Natural killer cell (primary cell): ENCODE data around the gene TCF7L2. TPM values are rescaled to one million over a fixed set of nuclear protein-coding genes. Genes with fewer than 3 reads are reported as not detected.

Experiments
- ATAC-seq, 3 donors: fragments of 150-1000 bp in 2 of 3; fragments of 200-7000 bp in 1 of 3; cut with Tn5 transposase; 1 replicate in 1 of 3; 2 replicates in 2 of 3; pipeline ENCODE4 v1.10.0; 2021; ENCODE audit warnings: mild to moderate bottlenecking in 2 of 3, moderate library complexity in 2 of 3
- DNase-seq, 2 donors: peaks; one replicate each; pipeline versions ENCODE4 v3.0.0 to v3.0.0-alpha.2; 2013 to 2021; ENCODE audit warnings: mixed read lengths in 1 of 2
- H3K27ac ChIP-seq: one replicate; pipeline ENCODE4 v1.5.1; 2013; ENCODE audit warnings: mild to moderate bottlenecking, low read length
- H3K27me3 ChIP-seq: one replicate; pipeline ENCODE4 v1.6.1; 2013; ENCODE audit warnings: low read length; ENCODE audit not compliant: control insufficient read depth, insufficient read depth
- H3K36me3 ChIP-seq: one replicate; pipeline ENCODE4 v1.6.1; 2013; ENCODE audit warnings: low read length; ENCODE audit not compliant: control insufficient read depth, insufficient read depth
- H3K4me1 ChIP-seq: one replicate; pipeline ENCODE4 v1.6.1; 2013; ENCODE audit warnings: low read length; ENCODE audit not compliant: control insufficient read depth, insufficient read depth
- H3K4me3 ChIP-seq: one replicate; pipeline ENCODE4 v1.5.1; 2013; ENCODE audit warnings: low read length
- H3K9me3 ChIP-seq: one replicate; pipeline ENCODE4 v1.6.1; 2013; ENCODE audit warnings: low read length; ENCODE audit not compliant: control insufficient read depth, insufficient read depth
- H3K27ac Mint-ChIP-seq, 2 donors: one replicate each; pipeline ENCODE4 v1.8.0; 2022; ENCODE audit warnings: mild to moderate bottlenecking in 2 of 2, mixed read lengths in 2 of 2, moderate library complexity in 1 of 2
- H3K27me3 Mint-ChIP-seq, 2 donors: one replicate each; pipeline ENCODE4 v1.8.0; 2022; ENCODE audit warnings: low read depth in 2 of 2, mixed read lengths in 2 of 2
- H3K36me3 Mint-ChIP-seq: one replicate; pipeline ENCODE4 v1.8.0; 2022; ENCODE audit warnings: mixed read lengths
- H3K4me1 Mint-ChIP-seq, 2 donors: one replicate each; pipeline ENCODE4 v1.8.0; 2022; ENCODE audit warnings: mixed read lengths in 2 of 2
- H3K4me3 Mint-ChIP-seq: one replicate; pipeline ENCODE4 v1.8.0; 2022; ENCODE audit warnings: mild to moderate bottlenecking, moderate library complexity, mixed read lengths
- H3K9me3 Mint-ChIP-seq, 2 donors: one replicate each; pipeline ENCODE4 v1.8.0; 2022; ENCODE audit warnings: mixed read lengths in 2 of 2
- WGBS: methylation state at CpG from one replicate; pipeline ENCODE4 v1.1.7; 2013; ENCODE audit warnings: missing lambda C conversion rate; ENCODE audit not compliant: insufficient coverage; 5-methylcytosine and 5-hydroxymethylcytosine counted together
- intact Hi-C: fragments of 100-400 bp; cut with micrococcal nuclease; formaldehyde crosslinking; loops from one replicate; pipeline ENCODE4 v1.14.2; 2022
- total RNA-seq, 4 donors: library from RNA; stranded (reverse); fragments of 120-200 nt in 1 of 4; gene quantifications; one replicate each; pipeline versions ENCODE4 v1.2.3 to v1.2.4, GENCODE V29; 2013 to 2022
- TF ChIP-seq, protein P1 (sequence below): fragments of 200-600 bp; IDR thresholded peaks from one replicate; pipeline ENCODE4 v1.8.0; 2022; ENCODE audit warnings: antibody characterized with exemption

TCF7L2 gene
- total RNA-seq, 3 donors from 2014 or later (not counting 1 experiment from before 2014, with no cell fraction given): 10.4 to 32.7 (median 15.3) TPM

DNA sequence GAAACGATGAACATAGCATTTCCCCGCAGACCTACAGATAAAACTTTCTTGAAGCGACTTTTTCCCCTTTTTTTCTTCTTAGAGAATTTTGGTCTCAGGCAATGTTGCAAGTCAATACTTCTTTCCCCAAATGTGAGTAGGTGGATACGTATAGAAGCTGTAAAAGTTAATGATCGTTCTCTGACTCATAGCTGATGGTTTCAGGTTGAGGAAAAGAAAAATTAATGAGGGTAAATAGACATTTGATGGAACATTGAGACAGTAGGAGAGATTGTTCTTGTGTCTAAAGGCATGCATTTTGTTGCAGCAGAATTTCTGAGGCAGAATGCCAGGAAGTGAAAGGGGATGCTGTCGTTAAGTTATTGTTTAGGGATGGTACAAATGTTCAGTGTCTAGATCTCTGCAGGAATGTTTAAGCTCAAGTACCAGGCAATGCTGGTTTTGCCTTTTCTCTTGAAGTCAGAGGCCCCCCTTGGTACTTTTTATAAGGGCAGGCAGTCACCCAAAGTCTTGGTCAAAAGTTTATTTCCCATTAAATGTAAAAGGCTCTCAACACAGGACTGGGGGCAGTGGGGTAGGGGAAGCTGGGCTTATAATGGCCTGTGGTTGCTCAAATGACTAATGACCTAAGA is 9.3 kb downstream of the TCF7L2 start:
- 80% methylated on average over 6 of the region's 6 CpGs for WGBS
- TF ChIP-seq, protein P1, sequence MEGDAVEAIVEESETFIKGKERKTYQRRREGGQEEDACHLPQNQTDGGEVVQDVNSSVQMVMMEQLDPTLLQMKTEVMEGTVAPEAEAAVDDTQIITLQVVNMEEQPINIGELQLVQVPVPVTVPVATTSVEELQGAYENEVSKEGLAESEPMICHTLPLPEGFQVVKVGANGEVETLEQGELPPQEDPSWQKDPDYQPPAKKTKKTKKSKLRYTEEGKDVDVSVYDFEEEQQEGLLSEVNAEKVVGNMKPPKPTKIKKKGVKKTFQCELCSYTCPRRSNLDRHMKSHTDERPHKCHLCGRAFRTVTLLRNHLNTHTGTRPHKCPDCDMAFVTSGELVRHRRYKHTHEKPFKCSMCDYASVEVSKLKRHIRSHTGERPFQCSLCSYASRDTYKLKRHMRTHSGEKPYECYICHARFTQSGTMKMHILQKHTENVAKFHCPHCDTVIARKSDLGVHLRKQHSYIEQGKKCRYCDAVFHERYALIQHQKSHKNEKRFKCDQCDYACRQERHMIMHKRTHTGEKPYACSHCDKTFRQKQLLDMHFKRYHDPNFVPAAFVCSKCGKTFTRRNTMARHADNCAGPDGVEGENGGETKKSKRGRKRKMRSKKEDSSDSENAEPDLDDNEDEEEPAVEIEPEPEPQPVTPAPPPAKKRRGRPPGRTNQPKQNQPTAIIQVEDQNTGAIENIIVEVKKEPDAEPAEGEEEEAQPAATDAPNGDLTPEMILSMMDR: no peak
- H3K4me1 Mint-ChIP-seq: peaks cover 0 to 27% of the 10 kb centered on the region in 2 donors
- peaks cover 6% of the 10 kb centered on the region for H3K27me3 ChIP-seq
- H3K27ac Mint-ChIP-seq: no peak overlapping the region
- H3K4me3 ChIP-seq: no peak overlapping the region
- H3K4me1 ChIP-seq: no peaks in the 10 kb centered on the region
- no peaks in the 10 kb centered on the region for H3K9me3 ChIP-seq
- H3K36me3 Mint-ChIP-seq: no peaks in the 10 kb centered on the region
- intact Hi-C loops: no loop called here
- H3K36me3 ChIP-seq: no peaks in the 10 kb centered on the region
- DNase-seq: no peak
- H3K9me3 Mint-ChIP-seq: no peaks in the 10 kb centered on the region
- ATAC-seq: no peak
- no peak overlapping the region for H3K4me3 Mint-ChIP-seq
- H3K27me3 Mint-ChIP-seq: peaks cover 27 to 60% of the 10 kb centered on the region in 2 donors
- H3K27ac ChIP-seq: no peak overlapping the region

DNA sequence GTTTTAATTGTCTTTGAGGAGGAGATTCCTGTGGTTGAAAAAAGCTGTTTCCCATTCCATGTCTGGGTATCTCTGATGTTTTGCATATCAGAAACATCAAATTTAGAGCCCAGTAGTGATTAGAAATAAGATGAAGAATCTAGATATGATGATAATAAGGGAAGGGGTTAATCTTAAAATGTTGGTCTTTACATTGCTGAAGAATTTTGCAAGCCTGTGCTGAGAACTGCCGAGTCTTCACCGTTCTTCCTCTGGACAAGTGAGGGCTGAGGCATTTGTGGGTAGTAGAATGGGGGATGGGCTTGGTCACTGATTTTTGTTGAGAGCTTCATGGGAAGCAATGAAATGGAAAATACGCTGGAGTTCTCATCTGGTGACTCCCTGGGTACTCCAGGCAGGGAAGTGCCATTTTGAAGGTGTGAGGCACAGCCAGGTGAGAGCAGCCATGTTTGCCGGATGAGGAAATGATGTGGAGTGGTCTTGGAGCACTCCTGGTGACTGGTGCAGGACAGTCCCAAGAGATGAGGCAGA is 10.2 kb downstream of the TCF7L2 start:
- no peaks in the 10 kb centered on the region for H3K9me3 ChIP-seq
- DNase-seq (no peak), ATAC-seq (no peak)
- Mint-ChIP-seq H3K36me3 (no peaks in the 10 kb centered on the region), H3K27ac (no peak overlapping the region), H3K4me1 (peaks cover 0 to 32% of the 10 kb centered on the region in 2 donors), H3K9me3 (no peaks in the 10 kb centered on the region), H3K4me3 (no peak overlapping the region), H3K27me3 (peaks cover 24 to 51% of the 10 kb centered on the region in 2 donors)
- intact Hi-C loops: no loop called here
- H3K27ac ChIP-seq: no peak overlapping the region
- H3K4me1 ChIP-seq: no peaks in the 10 kb centered on the region
- H3K27me3 ChIP-seq: peaks cover 4% of the 10 kb centered on the region
- 87% methylated on average over 4 of the region's 4 CpGs for WGBS
- TF ChIP-seq, protein P1: no peak
- H3K4me3 ChIP-seq: no peak overlapping the region
- H3K36me3 ChIP-seq: no peaks in the 10 kb centered on the region

DNA sequence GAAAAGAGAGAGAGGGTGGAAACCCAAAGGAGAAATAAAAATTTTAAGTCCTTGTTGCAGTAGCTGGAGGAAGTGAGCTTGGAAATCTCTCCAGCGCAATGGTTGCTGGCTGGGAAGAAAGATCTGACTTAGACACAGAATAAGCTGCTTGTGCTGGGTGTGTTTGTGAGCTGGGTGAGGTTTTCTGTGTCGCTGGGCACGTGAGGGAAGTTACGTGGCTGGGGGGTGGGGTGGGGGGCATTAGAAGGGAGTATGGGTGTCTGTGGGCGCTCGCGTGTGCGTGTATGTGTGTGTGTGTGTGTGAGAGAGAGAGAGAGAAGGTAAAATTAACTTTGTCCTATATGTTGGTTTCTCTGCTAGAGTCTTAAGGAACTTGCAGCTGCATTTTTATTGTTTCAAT is 11.6 kb downstream of the TCF7L2 start:
- TF ChIP-seq, protein P1: no peak
- H3K9me3 ChIP-seq: no peaks in the 10 kb centered on the region
- Mint-ChIP-seq H3K4me1 (peaks cover 0 to 28% of the 10 kb centered on the region in 2 donors), H3K9me3 (no peaks in the 10 kb centered on the region), H3K4me3 (no peak overlapping the region), H3K27me3 (peaks cover 17 to 37% of the 10 kb centered on the region in 2 donors), H3K36me3 (no peaks in the 10 kb centered on the region), H3K27ac (no peak overlapping the region)
- no peaks in the 10 kb centered on the region for H3K27me3 ChIP-seq
- no peak overlapping the region for H3K4me3 ChIP-seq
- DNase-seq: peak in 1 of 2 donors; percentile 25
- H3K36me3 ChIP-seq: no peaks in the 10 kb centered on the region
- H3K4me1 ChIP-seq: no peaks in the 10 kb centered on the region
- WGBS: 31% methylated on average over 8 of the region's 8 CpGs
- intact Hi-C loops: no loop called here
- ATAC-seq: peak in 1 of 3 donors; percentile 26
- no peak overlapping the region for H3K27ac ChIP-seq
